Body of pancreas (tissue), 4 donors: ENCODE data around the gene PIRT. TPM values are rescaled to one million over a fixed set of nuclear protein-coding genes. Genes with fewer than 3 reads are reported as not detected.

Experiments used
- ATAC-seq: fragments of 150-250 bp; one replicate; pipeline ENCODE4 v1.9.1; 2016
- DNase-seq, 4 donors: peaks; one replicate each; pipeline ENCODE4 v3.0.0-alpha.2; 2019
- H3K27ac ChIP-seq, 4 donors: fragments of 200-600 bp; sonication (generic); 1 replicate in 3 of 4; 2 replicates in 1 of 4; pipeline versions ENCODE4 v1.5.1 to v1.6.1; 2016 to 2019; ENCODE audit warnings: mild to moderate bottlenecking in 1 of 4, mixed read lengths in 1 of 4, moderate library complexity in 1 of 4
- H3K27me3 ChIP-seq, 2 donors: fragments of 200-600 bp; sonication (generic); one replicate each; pipeline ENCODE4 v1.6.0; 2016; ENCODE audit warnings: mild to moderate bottlenecking in 1 of 2
- H3K36me3 ChIP-seq, 2 donors: fragments of 200-600 bp; sonication (generic); replicated peaks in 1 of 2; 2 replicates each; pipeline ENCODE4 v1.5.1; 2016; ENCODE audit warnings: low read depth in 2 of 2; ENCODE audit not compliant: insufficient read depth in 1 of 2
- H3K4me1 ChIP-seq: fragments of 200-600 bp; sonication (generic); one replicate; pipeline ENCODE4 v1.6.0; 2016
- H3K4me3 ChIP-seq, 2 donors: fragments of 200-600 bp; sonication (generic); 1 replicate in 1 of 2; 2 replicates in 1 of 2; pipeline ENCODE4 v1.5.1; 2016 to 2019
- H3K9me3 ChIP-seq, 3 donors: fragments of 200-600 bp; sonication (generic); 1 replicate in 2 of 3; 2 replicates in 1 of 3; pipeline ENCODE4 v1.5.1; 2016
- POLR2A ChIP-seq, 3 donors: fragments of 450-650 bp; IDR thresholded peaks; one replicate each; pipeline ENCODE4 v1.6.1; 2016; ENCODE audit warnings: antibody characterized with exemption in 3 of 3, mild to moderate bottlenecking in 2 of 3
- WGBS, 2 donors: methylation state at CpG; one replicate each; pipeline ENCODE4 v1.1.5; 2017; 5-methylcytosine and 5-hydroxymethylcytosine counted together
- intact Hi-C: fragments of 100-400 bp; cut with DNase I; formaldehyde crosslinking; loops from one replicate; pipeline ENCODE4 v1.15.1; 2023
- total RNA-seq, 2 donors: library from RNA; depleted of rRNA; stranded (reverse); fragments of >200 nt; gene quantifications; one replicate each; pipeline ENCODE4 v1.1.0, GENCODE V29; 2016
- TF ChIP-seq, protein P1 (sequence below), 7 experiments: fragments of 450-650 bp in 4 of 7; fragments of 200-600 bp in 3 of 7; sonication (generic) in 3 of 7; IDR thresholded peaks; one replicate each; pipeline ENCODE4 v1.5.1; 2016 to 2019; ENCODE audit warnings: antibody characterized with exemption in 7 of 7

The PIRT gene
- total RNA-seq, 2 donors from 2014 or later: 0.78 TPM; not detected in 1

- DNase-seq (no peak), ATAC-seq (no peak)
- no peaks in the 10 kb centered on the region for H3K27me3 ChIP-seq
- no peak overlapping the region for H3K4me3 ChIP-seq
- H3K27ac ChIP-seq: no peak overlapping the region
- no peak for TF ChIP-seq POLR2A (IDR thresholded peaks at IDR 0.05)
- TF ChIP-seq, protein P1, sequence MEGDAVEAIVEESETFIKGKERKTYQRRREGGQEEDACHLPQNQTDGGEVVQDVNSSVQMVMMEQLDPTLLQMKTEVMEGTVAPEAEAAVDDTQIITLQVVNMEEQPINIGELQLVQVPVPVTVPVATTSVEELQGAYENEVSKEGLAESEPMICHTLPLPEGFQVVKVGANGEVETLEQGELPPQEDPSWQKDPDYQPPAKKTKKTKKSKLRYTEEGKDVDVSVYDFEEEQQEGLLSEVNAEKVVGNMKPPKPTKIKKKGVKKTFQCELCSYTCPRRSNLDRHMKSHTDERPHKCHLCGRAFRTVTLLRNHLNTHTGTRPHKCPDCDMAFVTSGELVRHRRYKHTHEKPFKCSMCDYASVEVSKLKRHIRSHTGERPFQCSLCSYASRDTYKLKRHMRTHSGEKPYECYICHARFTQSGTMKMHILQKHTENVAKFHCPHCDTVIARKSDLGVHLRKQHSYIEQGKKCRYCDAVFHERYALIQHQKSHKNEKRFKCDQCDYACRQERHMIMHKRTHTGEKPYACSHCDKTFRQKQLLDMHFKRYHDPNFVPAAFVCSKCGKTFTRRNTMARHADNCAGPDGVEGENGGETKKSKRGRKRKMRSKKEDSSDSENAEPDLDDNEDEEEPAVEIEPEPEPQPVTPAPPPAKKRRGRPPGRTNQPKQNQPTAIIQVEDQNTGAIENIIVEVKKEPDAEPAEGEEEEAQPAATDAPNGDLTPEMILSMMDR (IDR thresholded peaks at IDR 0.05): no peak
- H3K4me1 ChIP-seq: peaks cover 6% of the 10 kb centered on the region
- no peaks in the 10 kb centered on the region for H3K9me3 ChIP-seq
- 54 to 64% methylated on average over 4 of the region's 4 CpGs for WGBS, 2 donors
- intact Hi-C loops: loop anchor here (5.0 kb wide), 1 partner anchor 40 kb away; the partner anchor contains the start of gene TMEM238L
- no peaks in the 10 kb centered on the region for H3K36me3 ChIP-seq
Observed at GRCh38 chr17:10842658-10843057, 4.8 kb upstream of the PIRT start.

DNA sequence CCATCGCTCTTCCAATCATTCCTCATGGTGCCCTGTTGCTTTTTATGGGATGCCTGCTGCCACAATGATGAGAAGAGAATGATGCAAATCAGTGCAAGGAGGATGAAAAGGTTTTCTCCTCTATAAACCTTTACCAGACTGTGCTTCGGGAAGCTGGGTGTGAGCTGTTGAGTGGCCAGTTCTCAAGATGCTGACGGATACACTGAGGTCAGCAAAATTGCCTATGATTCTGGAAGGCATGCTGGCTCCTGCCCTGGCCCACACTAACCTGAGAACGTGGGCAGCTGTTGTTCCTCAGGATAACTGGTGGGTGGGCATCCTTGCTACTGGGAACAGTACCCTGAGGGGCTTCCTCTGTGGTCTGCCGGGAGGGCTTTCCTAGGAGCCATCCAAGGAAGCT is 795 bp upstream of the PIRT start:
- H3K4me1 ChIP-seq: peaks cover 7% of the 10 kb centered on the region
- no peak overlapping the region for H3K27ac ChIP-seq
- 75 to 88% methylated on average over 5 of the region's 5 CpGs for WGBS, 2 donors
- ATAC-seq (no peak), DNase-seq (no peak)
- no peaks in the 10 kb centered on the region for H3K36me3 ChIP-seq
- H3K9me3 ChIP-seq: no peaks in the 10 kb centered on the region
- no peak overlapping the region for H3K4me3 ChIP-seq
- intact Hi-C loops: no loop called here
- no peaks in the 10 kb centered on the region for H3K27me3 ChIP-seq
- no peak for TF ChIP-seq POLR2A (IDR thresholded peaks at IDR 0.05)
- TF ChIP-seq, protein P1 (IDR thresholded peaks at IDR 0.05): no peak

- no peaks in the 10 kb centered on the region for H3K9me3 ChIP-seq
- peaks cover 7% of the 10 kb centered on the region for H3K4me1 ChIP-seq
- WGBS, 2 donors: 37 to 50% methylated on average over 9 to 15 of the region's 15 CpGs
- no peak overlapping the region for H3K27ac ChIP-seq
- H3K27me3 ChIP-seq: no peaks in the 10 kb centered on the region
- intact Hi-C loops: no loop called here
- no peak for ATAC-seq
- DNase-seq: peak; percentile 21 to 65 (median 54)
- no peaks in the 10 kb centered on the region for H3K36me3 ChIP-seq
- TF ChIP-seq POLR2A (IDR thresholded peaks at IDR 0.05): no peak
- TF ChIP-seq, protein P1 (IDR thresholded peaks at IDR 0.05): no peak
- no peak overlapping the region for H3K4me3 ChIP-seq
Observed at GRCh38 chr17:10836966-10837590, 809 bp downstream of the PIRT start.

GRCh38 chr17:10836145-10836544 is 1.7 kb downstream of the PIRT start:
- no peak overlapping the region for H3K4me3 ChIP-seq
- H3K27me3 ChIP-seq: no peaks in the 10 kb centered on the region
- ATAC-seq: no peak
- no peak overlapping the region for H3K27ac ChIP-seq
- WGBS, 2 donors: 82 to 89% methylated on average over 7 of the region's 7 CpGs
- intact Hi-C loops: no loop called here
- no peaks in the 10 kb centered on the region for H3K9me3 ChIP-seq
- TF ChIP-seq POLR2A (IDR thresholded peaks at IDR 0.05): no peak
- TF ChIP-seq, protein P1 (IDR thresholded peaks at IDR 0.05): no peak
- no peaks in the 10 kb centered on the region for H3K36me3 ChIP-seq
- peaks cover 7% of the 10 kb centered on the region for H3K4me1 ChIP-seq
- no peak for DNase-seq

GRCh38 chr17:10831696-10832095 is 6.2 kb downstream of the PIRT start:
- no peaks in the 10 kb centered on the region for H3K27me3 ChIP-seq
- H3K27ac ChIP-seq: no peak overlapping the region
- TF ChIP-seq, protein P1 (IDR thresholded peaks at IDR 0.05): no peak
- no peak for TF ChIP-seq POLR2A (IDR thresholded peaks at IDR 0.05)
- 93 to 97% methylated on average over 4 to 5 of the region's 5 CpGs for WGBS, 2 donors
- H3K4me3 ChIP-seq: no peak overlapping the region
- intact Hi-C loops: no loop called here
- no peaks in the 10 kb centered on the region for H3K36me3 ChIP-seq
- ATAC-seq: no peak
- no peak for DNase-seq
- no peaks in the 10 kb centered on the region for H3K9me3 ChIP-seq
- peaks cover under 1% of the 10 kb centered on the region for H3K4me1 ChIP-seq
